OCI-LY7 (cell line): ENCODE data around the gene RPF1. TPM values are rescaled to one million over a fixed set of nuclear protein-coding genes. Genes with fewer than 3 reads are reported as not detected.

Source experiments
- BruUV-seq: library from RNA; stranded (reverse); fragments of 400-500 nt; replicated peaks from 2 replicates; lab custom pipeline; 2021; lab: Mats Ljungman, UMichigan
- CTCF ChIA-PET: fragments of 300-600 bp; sonication (Branson Sonifier 250); formaldehyde crosslinking; loops from one replicate; lab custom pipeline; 2022; ENCODE audit warnings: antibody characterized with exemption; ENCODE audit not compliant: unreplicated experiment; lab: Charles Lee
- POLR2A ChIA-PET: fragments of 300-600 bp; sonication (Branson Sonifier 250); formaldehyde crosslinking; loops from one replicate; lab custom pipeline; 2022; ENCODE audit warnings: antibody characterized with exemption; lab: Charles Lee
- DNase-seq: peaks from one replicate; pipeline ENCODE4 v3.0.0-alpha.2; 2015; ENCODE audit warnings: low spot score
- H2AFZ ChIP-seq: fragments of 200-600 bp; sonication (generic), shearing (Covaris generic); 2 replicates; pipeline ENCODE4 v1.6.1; 2014; ENCODE audit warnings: mild to moderate bottlenecking, antibody characterized with exemption, low read length, moderate library complexity
- H3K27ac ChIP-seq: fragments of 200-600 bp; sonication (generic); 2 replicates; pipeline ENCODE4 v1.5.1; 2014; ENCODE audit warnings: mixed run types, low read depth, mild to moderate bottlenecking, moderate library complexity, low read length, inconsistent platforms; ENCODE audit not compliant: poor library complexity, severe bottlenecking
- H3K36me3 ChIP-seq: fragments of 200-600 bp; sonication (generic); 2 replicates; pipeline ENCODE4 v1.6.1; 2014; ENCODE audit warnings: mild to moderate bottlenecking, antibody characterized with exemption, low read length, moderate library complexity, mixed read lengths; ENCODE audit not compliant: insufficient read depth
- H3K4me1 ChIP-seq: fragments of 200-600 bp; sonication (generic); 2 replicates; pipeline ENCODE4 v1.5.1; 2014; ENCODE audit warnings: mild to moderate bottlenecking, low read length; ENCODE audit not compliant: insufficient read depth, poor library complexity, severe bottlenecking
- H3K4me2 ChIP-seq: fragments of 200-600 bp; sonication (generic); 2 replicates; pipeline ENCODE4 v1.6.1; 2014; ENCODE audit warnings: mild to moderate bottlenecking, low read length
- H3K4me3 ChIP-seq: fragments of 200-600 bp; sonication (generic); 2 replicates; pipeline ENCODE4 v1.5.1; 2014; ENCODE audit warnings: mild to moderate bottlenecking, low read depth, low read length; ENCODE audit not compliant: poor library complexity, severe bottlenecking
- H3K79me2 ChIP-seq: fragments of 200-600 bp; sonication (generic); 2 replicates; pipeline ENCODE4 v1.6.1; 2016; ENCODE audit warnings: low read depth, mild to moderate bottlenecking, low read length, moderate library complexity, mixed read lengths; ENCODE audit not compliant: insufficient read depth
- H3K9me2 ChIP-seq: fragments of 200-600 bp; sonication (generic); 2 replicates; pipeline ENCODE4 v1.6.1; 2016; ENCODE audit warnings: mild to moderate bottlenecking, low read length, mixed read lengths; ENCODE audit not compliant: insufficient read depth
- H3K9me3 ChIP-seq: fragments of 200-600 bp; sonication (generic); 2 replicates; pipeline ENCODE4 v1.6.1; 2014; ENCODE audit warnings: mild to moderate bottlenecking, mixed run types, low read length, mixed read lengths
- H4K20me1 ChIP-seq: fragments of 200-600 bp; sonication (generic); 2 replicates; pipeline ENCODE4 v1.6.1; 2014; ENCODE audit warnings: mild to moderate bottlenecking, antibody characterized with exemption, low read length, moderate library complexity, mixed read lengths; ENCODE audit not compliant: insufficient read depth
- CTCF ChIP-seq: fragments of 200-600 bp; sonication (generic); conservative IDR thresholded peaks from 2 replicates; pipeline ENCODE4 v1.5.1; 2014; ENCODE audit warnings: mild to moderate bottlenecking, antibody characterized with exemption, low read length, moderate library complexity, mixed read lengths
- EZH2phosphoT487 ChIP-seq: fragments of 200-600 bp; sonication (generic); IDR thresholded peaks from 2 replicates; pipeline ENCODE4 v1.6.1; 2018; ENCODE audit warnings: low read depth, borderline replicate concordance, mild to moderate bottlenecking, mixed run types, antibody characterized with exemption, low read length, moderate library complexity, mixed read lengths
- intact Hi-C: fragments of 100-400 bp; cut with micrococcal nuclease; formaldehyde crosslinking; loops from one replicate; pipeline ENCODE4 v1.10.0; 2022; ENCODE audit not compliant: unreplicated experiment
- total RNA-seq, 2 experiments: library from RNA; depleted of rRNA in 1 of 2; stranded (reverse); fragments of >200 nt in 1 of 2; shearing (Covaris generic) in 1 of 2; gene quantifications; 2 replicates each; pipeline ENCODE4 v1.2.3, GENCODE V29; 2014 to 2022

RPF1 gene
- total RNA-seq, 2 experiments from 2014 or later: 49.7 to 57.9 TPM

GRCh38 chr1:84496498-84496897, 17.4 kb downstream of the RPF1 start:
- no peak overlapping the region for H2AFZ ChIP-seq
- H3K9me2 ChIP-seq: no peaks in the 10 kb centered on the region
- ChIA-PET CTCF (no interaction called here), POLR2A (interaction anchor here (0.8 to 2.0 kb wide), 2 partner anchors 8 to 10 kb away, joined by 4 to 9 read pairs; partner anchors contain the start of genes GNG5 and SPATA1)
- no peaks in the 10 kb centered on the region for H3K4me1 ChIP-seq
- no peak for DNase-seq
- no peaks in the 10 kb centered on the region for H3K9me3 ChIP-seq
- H3K4me2 ChIP-seq: no peak overlapping the region
- peaks cover 100% of the 10 kb centered on the region for H3K36me3 ChIP-seq
- no peak overlapping the region for H3K4me3 ChIP-seq
- intact Hi-C loops: no loop called here
- BruUV-seq: no TSS peak
- 0 out of 2 replicates have a peak, but pooled peaks cover 4% of the 10 kb centered on the region for H4K20me1 ChIP-seq
- H3K27ac ChIP-seq: no peak overlapping the region
- TF ChIP-seq EZH2phosphoT487: no peak
- no peak for TF ChIP-seq CTCF
- H3K79me2 ChIP-seq: peaks cover 29% of the 10 kb centered on the region; the same call in 1 of the 2 replicates

- Histone ChIP-seq H2AFZ (no peak overlapping the region), H3K27ac (no peak overlapping the region), H3K9me3 (no peaks in the 10 kb centered on the region), H3K79me2 (peaks cover 40% of the 10 kb centered on the region), H3K4me1 (no peaks in the 10 kb centered on the region), H3K36me3 (peaks cover 100% of the 10 kb centered on the region), H3K4me3 (no peak overlapping the region), H3K4me2 (no peak overlapping the region), H4K20me1 (0 out of 2 replicates have a peak, but pooled peaks cover 5% of the 10 kb centered on the region), H3K9me2 (no peaks in the 10 kb centered on the region)
- CTCF ChIA-PET: no interaction called here
- intact Hi-C loops: no loop called here
- BruUV-seq: no TSS peak
- DNase-seq: no peak
- POLR2A ChIA-PET: interaction anchor here (0.9 kb wide), 1 partner anchor 18 kb away, joined by 5 read pairs; no protein-coding TSS in a partner anchor
- TF ChIP-seq CTCF (no peak), EZH2phosphoT487 (no peak)
These were observed 18.7 kb downstream of the RPF1 start for GRCh38 chr1:84497631-84498275.

- no peak for TF ChIP-seq EZH2phosphoT487
- TF ChIP-seq CTCF: no peak
- Histone ChIP-seq H3K9me3 (no peaks in the 10 kb centered on the region), H3K27ac (no peak overlapping the region), H3K79me2 (peaks cover 82% of the 10 kb centered on the region), H3K4me3 (no peak overlapping the region), H2AFZ (no peak overlapping the region), H3K4me2 (peak overlapping the region; percentile 86; the same call in 1 of the 2 replicates), H3K4me1 (peaks cover 29% of the 10 kb centered on the region), H4K20me1 (peaks cover 30% of the 10 kb centered on the region), H3K9me2 (no peaks in the 10 kb centered on the region), H3K36me3 (peaks cover 56% of the 10 kb centered on the region)
- intact Hi-C loops: loop anchor here (1.0 to 10.0 kb wide), 3 partner anchors 12 to 764 kb away; no protein-coding TSS in a partner anchor
- no peak for DNase-seq
- ChIA-PET POLR2A (interaction anchor here (1.0 to 4.4 kb wide), 5 partner anchors 16 to 358 kb away, joined by 3 to 43 read pairs (median 5); partner anchors contain the start of gene PRKACB), CTCF (no interaction called here)
- BruUV-seq: no TSS peak
These were observed 23.9 kb downstream of the RPF1 start for GRCh38 chr1:84502927-84503326.
